ENCODE results near the gene ACSM3.

ACSM3 gene

GRCh38 chr16:20806168-20807050, 42.6 kb downstream of the ACSM3 start, which contains the start of the genes ERI2 and REXO5:
ERI2 (minus strand) TSS chr16:20806472; CDS start chr16:20806430, 42 bp downstream.
REXO5 (plus strand) TSS chr16:20806527; CDS start chr16:20806954, 427 bp downstream.
- DNase-seq (ENCODE audit: low read depth) = peak; percentile 96

GRCh38 chr16:20807862-20808261, 44.0 kb downstream of the ACSM3 start:
- no peak for DNase-seq (ENCODE audit: low read depth)

- DNase-seq (ENCODE audit: low read depth) = no peak
These were observed 48.1 kb downstream of the ACSM3 start for GRCh38 chr16:20811889-20812439.

- DNase-seq (ENCODE audit: low read depth) = no peak
These were observed 48.7 kb downstream of the ACSM3 start for GRCh38 chr16:20812510-20812909.

GRCh38 chr16:20814784-20815183, 51.0 kb downstream of the ACSM3 start:
- DNase-seq (ENCODE audit: low read depth) = peak; percentile 6

GRCh38 chr16:20818929-20819585, 55.2 kb downstream of the ACSM3 start:
- DNase-seq (ENCODE audit: low read depth) = no peak

- DNase-seq (ENCODE audit: low read depth) = no peak
These were observed 57.9 kb downstream of the ACSM3 start for GRCh38 chr16:20821682-20822081.

GRCh38 chr16:20822521-20823325, 58.9 kb downstream of the ACSM3 start:
- no peak for DNase-seq (ENCODE audit: low read depth)

- peak; percentile 33 for DNase-seq (ENCODE audit: low read depth)
These were observed 62.3 kb downstream of the ACSM3 start for GRCh38 chr16:20826039-20826566.

- no peak for DNase-seq (ENCODE audit: low read depth)
These were observed 65.7 kb downstream of the ACSM3 start for GRCh38 chr16:20829536-20829935.

- no peak for DNase-seq (ENCODE audit: low read depth)
These were observed 66.6 kb downstream of the ACSM3 start for GRCh38 chr16:20830372-20830771.

GRCh38 chr16:20833086-20833485, 69.3 kb downstream of the ACSM3 start:
- DNase-seq (ENCODE audit: low read depth) = no peak

GRCh38 chr16:20838240-20838639, 74.4 kb downstream of the ACSM3 start:
- DNase-seq (ENCODE audit: low read depth) = no peak

- DNase-seq (ENCODE audit: low read depth) = no peak
These were observed 75.7 kb downstream of the ACSM3 start for GRCh38 chr16:20839504-20839903.

- DNase-seq (ENCODE audit: low read depth) = peak; percentile 21
These were observed 80.2 kb downstream of the ACSM3 start for GRCh38 chr16:20844054-20844453.

GRCh38 chr16:20844588-20844987, 80.8 kb downstream of the ACSM3 start:
- no peak for DNase-seq (ENCODE audit: low read depth)

- no peak for DNase-seq (ENCODE audit: low read depth)
These were observed 82.2 kb downstream of the ACSM3 start for GRCh38 chr16:20846030-20846429.

GRCh38 chr16:20846551-20846950, 82.7 kb downstream of the ACSM3 start:
- no peak for DNase-seq (ENCODE audit: low read depth)

Measured in iris pigment epithelial cell (primary cell).